Small intestine (tissue), 7 donors: Measurements from ENCODE around the gene TENM3. TPM values are rescaled to one million over a fixed set of nuclear protein-coding genes. Genes with fewer than 3 reads are reported as not detected.
A peak's percentile ranks its signal among the peaks of the same experiment; 100 is the strongest.

Experiments
- DNase-seq, 2 donors: peaks; one replicate each; pipeline versions ENCODE4 v3.0.0 to v3.0.0-alpha.2; 2013
- FAIRE-seq: peaks from 2 replicates; lab custom pipeline; 2012; peaks lifted over from hg19 to GRCh38; lab: Jason Lieb, UNC
- H3K27ac ChIP-seq, 3 donors: one replicate each; pipeline ENCODE4 v1.5.1; 2013; ENCODE audit warnings: low read length in 2 of 3, mild to moderate bottlenecking in 2 of 3, control low read depth in 1 of 3, inconsistent platforms in 1 of 3, low read depth in 1 of 3, moderate library complexity in 1 of 3
- H3K27me3 ChIP-seq, 3 donors: one replicate each; pipeline ENCODE4 v1.6.1; 2013; ENCODE audit warnings: low read length in 3 of 3, inconsistent platforms in 1 of 3; ENCODE audit not compliant: control insufficient read depth in 3 of 3, insufficient read depth in 3 of 3
- H3K36me3 ChIP-seq, 3 donors: one replicate each; pipeline ENCODE4 v1.6.1; 2013; ENCODE audit warnings: low read length in 3 of 3, inconsistent platforms in 1 of 3, low read depth in 1 of 3, mild to moderate bottlenecking in 1 of 3, moderate library complexity in 1 of 3; ENCODE audit not compliant: control insufficient read depth in 3 of 3, insufficient read depth in 2 of 3
- H3K4me1 ChIP-seq, 3 donors: one replicate each; pipeline ENCODE4 v1.6.1; 2013; ENCODE audit warnings: low read length in 2 of 3, inconsistent platforms in 1 of 3, low read depth in 1 of 3, mild to moderate bottlenecking in 1 of 3, moderate library complexity in 1 of 3; ENCODE audit not compliant: control insufficient read depth in 3 of 3, insufficient read depth in 2 of 3
- H3K4me3 ChIP-seq, 3 donors: one replicate each; pipeline ENCODE4 v1.5.1; 2013; ENCODE audit warnings: low read length in 3 of 3, control low read depth in 1 of 3, inconsistent platforms in 1 of 3, low read depth in 1 of 3, mild to moderate bottlenecking in 1 of 3, moderate library complexity in 1 of 3
- H3K9me3 ChIP-seq, 2 donors: one replicate each; pipeline ENCODE4 v1.6.1; 2013; ENCODE audit warnings: low read depth in 1 of 2, low read length in 1 of 2; ENCODE audit not compliant: control insufficient read depth in 2 of 2, insufficient read depth in 1 of 2
- WGBS, 3 donors: extraction: QIAGEN DNeasy Blood & Tissue Kit; methylation state at CpG; one replicate each; pipeline ENCODE4 v1.1.7; 2013; 5-methylcytosine and 5-hydroxymethylcytosine counted together
- polyA plus RNA-seq, 4 donors: library from polyadenylated mRNA; stranded (reverse) in 3 of 4; unstranded in 1 of 4; fragments of 200-250 nt in 3 of 4; fragments of 120-200 nt in 1 of 4; gene quantifications; one replicate each; pipeline versions ENCODE4 v1.2.1 to v1.2.3, GENCODE V29; 2013
- donor health status: healthy with polysubstance abuse.
- donor health status: control.
- donor health status: control.
- donor health status: Bipolar disorder and iron deficiency.
- donor health status: healthy.

The TENM3 gene
- polyA plus RNA-seq, 4 donors: 0.45 to 4.5 (median 1.1) TPM

- Histone ChIP-seq H3K4me3 (no peak overlapping the region), H3K27ac (no peak overlapping the region), H3K4me1 (peaks cover 0 to 5% (median 0%) of the 10 kb centered on the region in 3 donors), H3K9me3 (no peaks in the 10 kb centered on the region), H3K27me3 (peaks cover 0 to 3% (median 0%) of the 10 kb centered on the region in 3 donors), H3K36me3 (no peaks in the 10 kb centered on the region)
- 78 to 89% (median 83%) methylated on average over 8 of the region's 8 CpGs for WGBS, 3 donors
- FAIRE-seq (no peak), DNase-seq (no peak)
Measured at GRCh38 chr4:182764642-182765041, 521.4 kb downstream of the TENM3 start.

- DNase-seq (no peak), FAIRE-seq (no peak)
- peaks cover 0 to 15% (median 0%) of the 10 kb centered on the region in 3 donors for H3K4me1 ChIP-seq
- WGBS, 3 donors: 78 to 88% (median 79%) methylated on average over 7 of the region's 7 CpGs
- H3K4me3 ChIP-seq: no peak overlapping the region
- no peak overlapping the region for H3K27ac ChIP-seq
- no peaks in the 10 kb centered on the region for H3K9me3 ChIP-seq
- H3K36me3 ChIP-seq: no peaks in the 10 kb centered on the region
- H3K27me3 ChIP-seq: peaks cover 0 to 3% (median 0%) of the 10 kb centered on the region in 3 donors
Measured at GRCh38 chr4:182765987-182766856, 523.0 kb downstream of the TENM3 start.

GRCh38 chr4:182766857-182767250, 523.7 kb downstream of the TENM3 start:
- FAIRE-seq: no peak
- Histone ChIP-seq H3K4me3 (no peak overlapping the region), H3K27me3 (peaks cover 0 to 3% (median 0%) of the 10 kb centered on the region in 3 donors), H3K9me3 (no peaks in the 10 kb centered on the region), H3K27ac (no peak overlapping the region), H3K36me3 (no peaks in the 10 kb centered on the region), H3K4me1 (peaks cover 0 to 21% (median 0%) of the 10 kb centered on the region in 3 donors)
- WGBS, 3 donors: 93 to 96% (median 96%) methylated on average over 5 of the region's 5 CpGs
- DNase-seq: no peak

DNA sequence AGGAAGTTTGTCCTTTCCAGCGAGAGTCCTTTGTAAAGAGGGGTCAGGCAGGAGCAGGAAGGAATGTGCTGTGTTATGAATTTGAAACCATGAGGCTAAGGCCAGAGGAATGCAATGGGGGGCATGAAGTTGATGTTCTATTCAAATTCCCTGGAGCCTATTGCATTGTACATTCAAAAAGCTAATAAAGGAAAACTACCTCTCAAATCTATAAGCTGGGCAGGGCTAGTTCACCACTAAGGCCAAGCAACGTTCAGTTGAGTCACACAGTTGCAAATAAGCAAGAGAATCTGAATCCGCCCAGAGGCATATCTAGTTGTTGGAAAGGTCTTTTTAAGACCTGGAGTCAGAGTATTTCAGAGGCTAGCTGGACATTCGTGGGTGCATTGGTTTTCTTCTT, 525.6 kb downstream of the TENM3 start:
- peaks cover 0 to 21% (median 0%) of the 10 kb centered on the region in 3 donors for H3K4me1 ChIP-seq
- WGBS, 3 donors: 77 to 78% (median 77%) methylated on average over 4 of the region's 4 CpGs
- no peaks in the 10 kb centered on the region for H3K9me3 ChIP-seq
- no peak for DNase-seq
- H3K27ac ChIP-seq: no peak overlapping the region
- H3K4me3 ChIP-seq: no peak overlapping the region
- no peaks in the 10 kb centered on the region for H3K36me3 ChIP-seq
- no peak for FAIRE-seq
- peaks cover 0 to 3% (median 0%) of the 10 kb centered on the region in 3 donors for H3K27me3 ChIP-seq

- peaks cover 0 to 6% (median 0%) of the 10 kb centered on the region in 3 donors for H3K36me3 ChIP-seq
- H3K27me3 ChIP-seq: peaks cover 0 to 3% (median 0%) of the 10 kb centered on the region in 3 donors
- FAIRE-seq (no peak), DNase-seq (no peak)
- 85 to 89% (median 88%) methylated on average over 14 of the region's 14 CpGs for WGBS, 3 donors
- H3K4me3 ChIP-seq: no peak overlapping the region
- H3K9me3 ChIP-seq: no peaks in the 10 kb centered on the region
- H3K27ac ChIP-seq: peak overlapping the region in 1 of 3 donors; percentile 57
- peaks cover 0 to 16% (median 0%) of the 10 kb centered on the region in 3 donors for H3K4me1 ChIP-seq
Measured at GRCh38 chr4:182770259-182770995, 527.2 kb downstream of the TENM3 start.

DNA sequence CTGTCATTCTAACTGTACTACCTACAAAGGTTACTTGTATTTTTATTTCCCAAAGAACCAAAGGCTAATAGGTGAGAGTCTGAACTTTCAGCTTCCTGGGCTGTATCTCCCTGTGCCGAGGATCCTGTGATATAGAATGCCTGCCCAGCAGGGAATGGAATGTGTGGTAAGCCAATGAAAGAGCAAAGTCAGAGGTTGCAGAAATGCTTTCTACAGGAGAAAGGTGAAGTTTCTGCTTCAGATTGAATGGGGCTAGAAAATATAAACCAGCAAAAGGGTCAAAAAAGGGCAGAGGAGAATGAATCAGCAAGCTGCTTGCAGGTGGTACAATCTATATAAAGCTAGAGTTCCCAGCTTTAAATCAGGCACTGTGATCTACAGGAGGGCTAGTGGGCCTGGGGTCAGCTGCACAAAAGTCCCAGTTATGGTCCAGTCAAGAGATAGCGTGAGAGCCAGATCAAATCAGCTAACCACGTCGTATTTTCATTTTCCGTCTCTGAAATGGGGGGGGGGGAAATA, 527.9 kb downstream of the TENM3 start:
- Histone ChIP-seq H3K4me3 (no peak overlapping the region), H3K4me1 (peaks cover 0 to 16% (median 0%) of the 10 kb centered on the region in 3 donors), H3K9me3 (no peaks in the 10 kb centered on the region), H3K27ac (peak overlapping the region in 1 of 3 donors; percentile 57), H3K36me3 (peaks cover 0 to 9% (median 0%) of the 10 kb centered on the region in 3 donors), H3K27me3 (peaks cover 0 to 3% (median 0%) of the 10 kb centered on the region in 3 donors)
- DNase-seq: peak in 1 of 2 donors; percentile 71
- WGBS, 3 donors: 49 to 63% (median 57%) methylated on average over 5 of the region's 5 CpGs
- FAIRE-seq: no peak

- no peak for FAIRE-seq
- H3K27ac ChIP-seq: no peak overlapping the region
- H3K9me3 ChIP-seq: no peaks in the 10 kb centered on the region
- peaks cover 0 to 9% (median 0%) of the 10 kb centered on the region in 3 donors for H3K36me3 ChIP-seq
- H3K4me1 ChIP-seq: peaks cover 0 to 15% (median 0%) of the 10 kb centered on the region in 3 donors
- WGBS, 3 donors: 85 to 91% (median 90%) methylated on average over 8 of the region's 8 CpGs
- no peak for DNase-seq
- no peak overlapping the region for H3K4me3 ChIP-seq
- H3K27me3 ChIP-seq: no peaks in the 10 kb centered on the region
Measured at GRCh38 chr4:182775075-182775474, 531.9 kb downstream of the TENM3 start.
